A549 (cell line): ENCODE measurements around the gene HOXD11.

Source experiments
- CBX8 ChIP-seq: fragments of 200-600 bp; sonication (generic); IDR thresholded peaks from 2 replicates; pipeline ENCODE4 v1.6.1; 2016
- CEBPB ChIP-seq, 2 experiments: fragments of >200 bp in 1 of 2; sonication (Bioruptor Twin) in 1 of 2; formaldehyde crosslinking in 1 of 2; IDR thresholded peaks; 2 replicates each; pipeline ENCODE4 v1.6.1; 2012 to 2016
- EHMT2 ChIP-seq: fragments of 200-600 bp; sonication (generic); IDR thresholded peaks from 2 replicates; pipeline ENCODE4 v1.6.1; 2016; ENCODE audit warnings: antibody characterized with exemption, low read depth, mild to moderate bottlenecking, moderate library complexity
- EP300 ChIP-seq, 2 experiments: fragments of >200 bp; sonication (Bioruptor Twin); formaldehyde crosslinking; IDR thresholded peaks; 2 replicates in 1 of 2; 3 replicates in 1 of 2; pipeline ENCODE4 v1.6.1; 2016 to 2017
- ESRRA ChIP-seq: fragments of 150-350 bp; IDR thresholded peaks from 2 replicates; pipeline ENCODE4 v1.6.1; 2014; ENCODE audit warnings: mild to moderate bottlenecking, low read length, borderline replicate concordance
- MYC ChIP-seq: IDR thresholded peaks from 2 replicates; pipeline ENCODE4 v1.6.1; 2012; ENCODE audit warnings: mild to moderate bottlenecking, inconsistent platforms, low read length, improper control_type of control experiment, borderline replicate concordance
- POLR2A ChIP-seq: IDR thresholded peaks from 2 replicates; pipeline ENCODE4 v1.6.1; 2012; ENCODE audit warnings: mild to moderate bottlenecking, low read length
- RAD21 ChIP-seq, 2 experiments: fragments of >200 bp in 1 of 2; sonication (Bioruptor Twin) in 1 of 2; formaldehyde crosslinking in 1 of 2; IDR thresholded peaks in 1 of 2; conservative IDR thresholded peaks in 1 of 2; 2 replicates in 1 of 2; 3 replicates in 1 of 2; pipeline ENCODE4 v1.6.1; 2012 to 2018; ENCODE audit warnings: inconsistent platforms in 1 of 2
- TP53 ChIP-seq: fragments of 250-450 bp; sonication (Bioruptor Pico); IDR thresholded peaks from 2 replicates; pipeline ENCODE4 v1.5.0; 2021; ENCODE audit warnings: mild to moderate bottlenecking, moderate library complexity
- TF ChIP-seq, protein P1 (sequence below): fragments of >200 bp; sonication (Bioruptor Twin); formaldehyde crosslinking; IDR thresholded peaks from 3 replicates; pipeline ENCODE4 v1.5.1; 2016
- TF ChIP-seq, protein P2 (sequence below): IDR thresholded peaks from 2 replicates; pipeline ENCODE4 v1.6.1; 2012

DNA sequence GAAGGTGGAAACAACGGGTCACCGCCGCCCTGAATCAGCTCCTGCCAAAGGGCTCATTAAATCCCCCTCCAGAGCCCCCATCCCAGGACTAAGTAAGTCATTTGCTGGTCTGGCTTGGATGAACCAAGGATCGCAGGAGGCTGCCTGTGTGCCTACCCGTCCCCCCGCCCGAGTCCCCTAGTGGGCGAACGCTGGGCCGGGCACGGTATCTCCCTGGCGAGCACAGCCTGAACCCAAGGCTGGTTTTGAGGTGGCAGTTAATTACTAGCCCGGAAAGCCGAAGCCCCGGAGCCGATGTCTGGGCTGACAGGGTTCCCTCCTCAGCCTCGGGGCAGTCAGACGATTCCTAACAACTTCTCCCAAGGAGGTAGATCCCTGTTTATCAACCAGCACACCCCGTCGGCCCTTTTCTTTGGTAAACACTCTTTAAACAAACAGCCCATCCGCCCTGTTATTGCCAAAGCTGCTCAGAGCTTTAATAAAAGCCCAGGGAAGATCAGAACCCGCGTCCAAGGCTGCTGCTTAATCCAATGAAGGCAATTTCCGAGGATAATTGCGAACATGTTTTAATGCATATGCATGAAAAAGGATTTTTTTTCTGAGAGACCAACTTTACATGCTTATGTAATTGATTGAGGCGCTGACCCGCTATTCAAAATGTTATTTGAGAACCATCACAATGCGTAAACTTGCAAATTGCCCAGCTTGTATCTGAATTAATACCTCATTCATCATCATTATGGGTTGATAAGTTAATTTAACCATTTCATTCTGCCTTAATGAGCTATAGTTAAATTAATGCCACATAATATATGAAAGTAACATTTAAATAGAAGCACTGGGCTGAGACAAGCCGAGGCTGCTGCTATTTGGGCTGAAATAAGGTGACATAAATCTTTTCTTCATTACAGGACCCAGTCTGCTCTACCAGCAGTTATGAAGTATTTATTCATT lies 33.9 kb upstream of the HOXD11 start:
- TF ChIP-seq TP53 = no peak
- TF ChIP-seq, protein P1, sequence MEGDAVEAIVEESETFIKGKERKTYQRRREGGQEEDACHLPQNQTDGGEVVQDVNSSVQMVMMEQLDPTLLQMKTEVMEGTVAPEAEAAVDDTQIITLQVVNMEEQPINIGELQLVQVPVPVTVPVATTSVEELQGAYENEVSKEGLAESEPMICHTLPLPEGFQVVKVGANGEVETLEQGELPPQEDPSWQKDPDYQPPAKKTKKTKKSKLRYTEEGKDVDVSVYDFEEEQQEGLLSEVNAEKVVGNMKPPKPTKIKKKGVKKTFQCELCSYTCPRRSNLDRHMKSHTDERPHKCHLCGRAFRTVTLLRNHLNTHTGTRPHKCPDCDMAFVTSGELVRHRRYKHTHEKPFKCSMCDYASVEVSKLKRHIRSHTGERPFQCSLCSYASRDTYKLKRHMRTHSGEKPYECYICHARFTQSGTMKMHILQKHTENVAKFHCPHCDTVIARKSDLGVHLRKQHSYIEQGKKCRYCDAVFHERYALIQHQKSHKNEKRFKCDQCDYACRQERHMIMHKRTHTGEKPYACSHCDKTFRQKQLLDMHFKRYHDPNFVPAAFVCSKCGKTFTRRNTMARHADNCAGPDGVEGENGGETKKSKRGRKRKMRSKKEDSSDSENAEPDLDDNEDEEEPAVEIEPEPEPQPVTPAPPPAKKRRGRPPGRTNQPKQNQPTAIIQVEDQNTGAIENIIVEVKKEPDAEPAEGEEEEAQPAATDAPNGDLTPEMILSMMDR = no peak
- TF ChIP-seq, protein P2, sequence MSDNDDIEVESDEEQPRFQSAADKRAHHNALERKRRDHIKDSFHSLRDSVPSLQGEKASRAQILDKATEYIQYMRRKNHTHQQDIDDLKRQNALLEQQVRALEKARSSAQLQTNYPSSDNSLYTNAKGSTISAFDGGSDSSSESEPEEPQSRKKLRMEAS = no peak
- no peak for TF ChIP-seq ESRRA
- no peak for TF ChIP-seq POLR2A
- TF ChIP-seq EP300 (IDR thresholded peaks at IDR 0.05) = no peak
- no peak for TF ChIP-seq CEBPB (IDR thresholded peaks at IDR 0.05)
- TF ChIP-seq RAD21 (conservative IDR thresholded peaks at IDR 0.05 in 1 of 2, IDR thresholded peaks at IDR 0.05 in 1 of 2) = no peak
- no peak for TF ChIP-seq MYC
- TF ChIP-seq CBX8 = no peak
- no peak for TF ChIP-seq EHMT2
